GM19043 (cell line): ENCODE measurements around the gene ERCC2.

Experiments
- ATAC-seq: cut with Tn5 transposase; IDR thresholded peaks from one replicate; pipeline ENCODE4 v1.9.1; 2021; ENCODE audit warnings: low read depth; ENCODE audit not compliant: unreplicated experiment

ERCC2 gene

DNA sequence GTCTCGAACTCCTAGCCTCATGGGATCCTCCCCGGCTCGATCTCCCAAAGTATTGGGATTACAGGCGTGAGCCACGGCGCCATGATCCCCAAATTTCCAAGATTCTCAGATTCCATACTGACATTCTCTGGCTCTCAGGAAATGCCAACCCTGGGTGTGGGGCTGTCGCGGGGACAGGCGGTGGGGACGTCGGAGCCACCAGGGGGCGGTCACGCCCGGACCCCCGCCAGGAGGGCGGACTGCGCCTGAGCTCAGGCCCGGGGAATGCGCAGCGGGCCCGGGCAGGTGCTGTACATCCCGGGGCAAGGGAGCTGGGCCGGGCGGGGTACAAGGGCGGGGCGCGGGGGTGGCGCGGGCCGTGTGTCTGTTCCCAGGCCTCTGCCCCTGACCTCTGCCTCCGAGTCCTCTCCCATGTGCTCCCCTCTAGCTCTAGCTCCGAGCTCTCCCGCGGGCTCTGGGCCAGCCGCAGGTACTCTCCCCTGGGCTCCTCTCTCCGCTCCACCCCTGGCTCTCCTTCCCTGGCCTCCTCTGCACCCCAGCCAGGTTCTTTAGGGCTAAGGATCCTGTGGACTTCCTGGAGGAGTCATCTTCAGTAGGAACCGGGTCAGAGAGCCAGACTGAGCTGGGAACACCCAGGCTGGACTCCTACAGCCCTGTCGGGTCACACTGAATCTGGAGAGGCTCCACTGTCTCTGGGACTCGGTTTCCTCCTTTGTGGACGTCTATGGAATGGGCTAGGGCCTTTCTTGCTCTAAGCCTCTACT is 32.1 kb upstream of the ERCC2 start:
- ATAC-seq, result no peak

DNA sequence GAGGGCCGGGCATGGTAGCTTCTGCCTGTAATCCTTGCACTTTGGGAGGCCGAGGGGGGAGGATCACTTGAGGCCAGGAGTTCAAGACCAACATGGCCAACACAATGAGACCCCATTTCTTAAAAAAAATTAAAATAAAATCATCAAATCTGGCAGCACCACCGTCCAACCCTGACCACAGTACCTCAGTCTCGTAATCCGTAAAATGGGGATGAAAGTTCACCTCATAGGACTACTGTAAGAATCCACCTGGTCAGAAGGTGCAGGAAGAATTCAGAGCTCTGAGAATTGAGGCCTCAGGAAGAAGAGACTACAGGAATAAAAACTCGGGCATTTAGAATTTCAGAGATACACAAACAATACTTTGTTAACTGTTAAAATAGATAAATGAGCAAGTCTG is 31.4 kb upstream of the ERCC2 start:
- no peak for ATAC-seq

DNA sequence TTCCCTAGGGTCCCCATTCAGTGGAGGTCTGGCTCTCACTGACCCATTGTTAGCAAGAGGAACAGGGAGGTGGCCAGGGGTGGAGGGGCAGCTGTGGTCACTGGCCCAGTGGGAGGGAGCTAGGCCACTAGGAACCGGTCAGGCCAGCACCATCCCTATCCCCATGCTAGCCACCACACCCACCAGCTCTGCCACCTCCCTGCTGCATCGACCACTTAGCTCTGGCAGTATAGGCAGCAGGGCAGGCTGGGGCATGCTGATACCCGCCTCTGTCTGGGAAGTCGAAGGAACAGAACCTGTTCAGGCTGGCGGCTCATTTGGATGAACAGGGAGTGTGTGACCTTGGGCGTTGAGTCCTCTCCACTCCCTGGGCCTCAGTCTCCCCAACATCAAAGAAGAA is 29.8 kb upstream of the ERCC2 start:
- no peak for ATAC-seq

DNA sequence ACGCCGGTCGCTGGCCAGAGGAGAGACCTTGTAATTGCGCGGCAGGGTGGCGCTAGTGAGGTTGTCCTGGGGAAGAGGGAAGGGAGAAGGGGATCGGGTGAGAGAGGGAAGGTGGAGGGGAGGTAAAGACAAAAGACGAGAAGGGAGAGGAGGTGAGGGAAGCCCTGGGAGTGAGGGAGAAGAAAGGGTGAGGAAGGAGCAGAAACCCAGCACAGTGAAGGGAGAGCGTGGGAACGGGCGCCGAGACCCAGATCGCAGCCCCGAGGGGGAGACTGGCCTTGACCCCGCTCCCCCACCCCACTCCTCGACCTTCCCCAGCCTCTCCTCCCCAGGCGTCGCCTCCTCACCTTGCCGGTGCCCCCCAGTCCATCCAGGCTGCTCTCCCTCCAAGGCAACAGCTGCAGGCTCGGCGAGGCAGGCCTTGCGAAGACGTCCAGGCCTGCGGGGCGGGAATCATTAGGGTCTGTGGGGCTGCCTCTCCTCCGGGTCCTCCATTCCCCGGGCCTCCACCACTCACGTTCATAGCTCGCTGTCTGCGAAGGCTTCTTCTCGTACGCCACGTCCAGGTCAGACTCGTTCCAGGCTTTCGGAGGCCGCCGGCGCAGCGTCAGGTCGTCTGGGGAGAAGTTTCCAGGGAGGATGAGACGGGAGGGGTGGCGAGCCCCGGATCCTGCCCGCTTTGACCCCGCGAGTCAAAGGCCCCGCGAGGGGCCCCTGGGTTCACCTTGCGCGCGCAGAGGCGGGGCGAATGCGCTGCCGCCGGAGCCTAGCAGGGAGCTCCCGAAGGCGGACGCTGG is 25.6 kb upstream of the ERCC2 start:
- no peak for ATAC-seq

DNA sequence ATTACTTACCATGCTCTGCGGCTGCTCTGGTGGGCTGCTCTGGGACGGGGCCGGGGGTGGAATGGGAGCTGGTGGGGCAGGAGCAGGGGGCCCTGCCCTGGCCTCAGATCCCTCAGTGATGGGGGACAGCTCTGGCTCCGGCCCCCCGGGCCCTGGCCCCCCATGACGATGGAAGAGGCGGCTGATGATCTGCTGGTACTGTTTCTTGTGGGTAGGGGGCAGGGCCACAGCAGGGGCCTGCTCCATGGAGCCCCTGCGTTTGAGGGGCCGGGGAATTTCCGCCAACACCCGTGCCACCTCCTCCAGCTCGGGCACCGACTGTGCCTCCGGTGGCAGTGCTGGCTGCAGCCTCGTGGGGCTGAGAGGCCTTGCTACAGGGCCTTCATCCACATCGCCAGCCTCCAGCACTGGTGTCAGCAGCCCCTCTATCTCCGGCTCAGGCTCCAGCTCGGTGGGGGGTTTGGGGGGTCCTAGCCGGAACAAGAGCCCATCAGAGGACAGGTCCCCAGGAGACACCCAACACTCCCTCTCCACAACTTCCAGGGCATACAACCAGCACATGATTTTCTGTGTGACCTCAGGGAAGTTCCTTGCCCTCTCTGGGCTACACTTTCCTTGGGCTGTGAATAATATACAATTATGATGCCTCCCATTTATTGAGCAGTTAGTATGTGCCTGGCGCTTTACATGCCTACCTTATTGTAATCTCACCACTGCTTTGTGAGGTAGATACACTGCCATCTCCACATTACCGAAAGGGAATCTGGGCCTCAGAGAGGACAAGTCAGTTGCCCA is 21.7 kb upstream of the ERCC2 start:
- no peak for ATAC-seq

DNA sequence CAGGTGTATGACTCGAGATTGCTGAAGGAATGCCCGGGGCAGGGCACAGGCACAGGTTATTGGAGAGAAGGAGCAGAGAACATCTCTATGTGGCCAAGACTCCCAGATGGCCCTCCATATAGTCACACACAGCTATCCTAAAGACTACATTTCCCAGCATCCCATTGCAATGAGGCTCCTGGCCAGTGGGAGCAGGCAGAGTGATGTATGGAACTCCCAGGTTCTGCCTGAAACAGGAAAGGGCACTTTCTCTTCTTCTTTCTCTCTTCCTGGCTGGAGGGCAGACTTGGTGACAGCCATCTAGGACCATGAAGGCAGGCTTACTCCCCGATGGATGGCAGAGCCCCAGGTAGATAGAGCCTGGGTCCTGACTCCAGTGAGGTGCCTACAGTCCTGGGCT is 21.0 kb upstream of the ERCC2 start:
- no peak for ATAC-seq

DNA sequence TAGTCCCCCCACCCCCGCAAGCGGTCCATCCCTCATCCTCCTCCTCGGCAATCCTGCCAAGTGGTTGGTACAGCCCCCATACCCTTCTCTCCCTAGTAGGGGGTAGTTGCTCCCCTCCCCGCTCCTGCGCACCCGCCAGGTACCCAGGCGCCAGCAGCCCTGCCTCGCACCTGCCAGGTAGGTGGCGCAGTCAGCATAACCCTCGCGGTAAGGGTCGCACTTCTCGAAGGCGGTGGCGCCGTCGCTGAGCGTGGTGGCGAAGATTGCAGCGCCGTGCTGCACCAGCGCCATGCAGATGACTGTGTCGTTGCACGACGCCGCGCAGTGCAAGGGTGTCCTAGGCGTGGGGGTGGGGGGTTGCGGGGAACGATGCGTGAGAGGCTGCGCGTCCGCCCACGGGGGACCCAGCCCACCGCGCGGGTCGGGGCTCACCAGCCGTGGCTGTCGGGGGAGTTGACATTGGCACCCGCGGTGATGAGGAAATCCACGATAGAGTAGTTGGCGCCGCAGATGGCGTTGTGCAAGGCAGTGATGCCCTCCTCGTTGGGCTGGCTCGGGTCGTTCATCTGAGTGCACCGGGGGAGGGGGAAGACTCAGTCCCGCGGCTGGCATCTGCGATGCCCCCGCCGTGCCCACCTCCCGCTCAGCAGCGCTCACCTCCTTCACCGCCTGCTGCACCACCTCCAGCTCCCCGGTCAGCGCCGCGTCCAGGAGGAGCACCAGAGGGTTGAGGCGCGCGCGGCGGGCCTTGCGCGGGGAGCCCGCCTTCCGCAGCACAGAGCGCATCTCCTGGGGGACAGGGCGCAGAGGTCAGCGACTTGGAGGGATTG is 15.2 kb upstream of the ERCC2 start:
- ATAC-seq, result no peak

DNA sequence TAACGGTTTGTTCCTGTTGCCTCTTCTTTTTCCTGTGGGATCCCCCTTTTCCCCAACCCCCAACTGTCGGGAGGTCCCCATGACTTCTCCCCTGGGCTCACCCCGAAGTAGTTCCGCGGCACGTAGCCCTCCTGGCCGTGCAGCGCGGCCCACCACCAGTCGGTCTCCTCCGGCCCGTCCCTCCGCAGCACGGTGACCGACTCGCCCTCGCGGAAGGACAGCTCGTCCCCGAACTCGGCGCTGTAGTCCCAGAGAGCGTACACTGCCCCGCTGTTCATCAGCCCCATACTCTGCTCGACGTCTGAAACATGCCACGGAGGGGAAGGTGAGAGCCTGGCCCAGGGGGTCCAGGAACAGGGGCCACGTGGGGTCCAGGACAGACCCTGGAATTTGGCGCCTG is 12.1 kb upstream of the ERCC2 start:
- ATAC-seq, result no peak

DNA sequence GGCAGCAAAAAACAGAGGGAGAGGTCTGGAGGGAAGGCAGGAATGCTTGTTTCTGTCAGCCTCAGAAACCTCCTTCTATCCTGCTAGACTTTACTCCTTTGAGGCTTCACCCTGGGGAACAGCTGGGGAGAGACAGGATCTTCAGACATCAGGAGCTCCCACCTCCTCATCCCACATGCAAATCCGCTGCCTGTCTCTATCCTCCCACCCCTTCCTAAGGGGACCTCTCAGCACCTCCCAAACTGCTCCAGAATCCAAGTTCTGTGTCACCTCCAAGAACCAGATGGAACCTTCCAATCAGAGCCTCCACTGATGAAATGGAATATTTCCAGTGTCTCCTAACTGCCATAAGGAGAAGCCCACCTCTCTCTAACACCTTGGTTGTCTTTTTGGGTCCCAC is 9.7 kb upstream of the ERCC2 start:
- no peak for ATAC-seq

DNA sequence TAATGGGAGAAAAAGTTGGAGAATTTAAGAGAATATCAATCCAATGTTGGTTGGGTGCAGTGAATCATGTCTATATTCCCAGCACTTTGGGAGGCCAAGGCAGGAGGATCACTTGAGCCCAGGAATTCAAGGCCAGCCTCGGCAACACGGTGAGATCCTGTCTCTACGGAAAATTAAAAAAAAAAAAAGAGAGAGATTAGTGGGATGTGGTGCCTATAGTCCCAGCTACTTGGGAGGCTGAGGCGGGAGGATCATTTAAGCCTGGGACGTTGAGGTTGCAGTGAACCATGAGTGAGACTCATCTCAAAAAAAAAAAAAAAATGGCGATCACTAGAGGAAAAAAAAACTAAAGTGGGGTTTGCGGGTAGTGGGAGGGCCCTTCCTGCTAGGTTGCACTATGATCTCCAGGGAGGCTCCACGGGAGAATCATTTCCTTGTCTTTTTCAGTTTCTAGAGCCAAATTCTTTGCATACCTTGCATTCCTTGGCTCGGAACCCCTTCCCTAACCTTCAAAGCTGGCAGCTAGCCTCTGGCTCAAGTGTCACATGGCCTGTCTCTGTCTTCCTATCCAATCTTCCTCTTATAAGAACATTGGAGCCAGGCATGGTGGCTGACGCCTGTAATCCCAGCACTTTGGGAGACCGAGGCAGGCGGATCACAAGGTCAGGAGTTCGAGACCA is 5.8 kb upstream of the ERCC2 start:
- no peak for ATAC-seq

DNA sequence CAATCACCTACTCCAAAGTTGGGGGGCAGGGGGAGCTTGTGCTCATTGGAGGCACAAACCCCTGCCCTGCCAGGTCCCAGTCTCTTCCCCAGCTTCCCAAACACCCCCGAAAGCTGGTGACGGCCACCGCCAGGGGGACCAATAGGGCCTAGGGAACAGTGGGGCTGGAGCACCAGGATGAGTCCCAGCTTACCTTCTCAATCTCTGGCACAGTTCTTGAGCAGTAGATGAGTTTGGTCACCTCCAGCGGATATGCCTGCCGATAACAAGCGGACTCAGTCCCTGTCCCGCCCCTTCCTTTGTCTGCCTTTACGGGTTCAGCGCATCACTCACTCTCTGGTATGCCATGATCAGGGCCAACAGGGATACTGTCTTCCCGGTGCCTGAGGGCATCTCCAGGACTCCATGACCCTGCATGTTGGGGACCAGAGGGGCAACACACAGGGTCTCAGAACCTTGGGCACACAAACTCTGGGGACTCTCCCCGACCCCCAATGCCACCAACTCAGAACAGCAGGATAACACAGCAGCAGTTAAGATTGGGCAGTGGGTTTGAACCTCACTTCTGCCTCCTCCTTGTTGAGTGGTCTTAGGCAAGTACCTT is 1.5 kb downstream of the ERCC2 start:
- ATAC-seq, result no peak

DNA sequence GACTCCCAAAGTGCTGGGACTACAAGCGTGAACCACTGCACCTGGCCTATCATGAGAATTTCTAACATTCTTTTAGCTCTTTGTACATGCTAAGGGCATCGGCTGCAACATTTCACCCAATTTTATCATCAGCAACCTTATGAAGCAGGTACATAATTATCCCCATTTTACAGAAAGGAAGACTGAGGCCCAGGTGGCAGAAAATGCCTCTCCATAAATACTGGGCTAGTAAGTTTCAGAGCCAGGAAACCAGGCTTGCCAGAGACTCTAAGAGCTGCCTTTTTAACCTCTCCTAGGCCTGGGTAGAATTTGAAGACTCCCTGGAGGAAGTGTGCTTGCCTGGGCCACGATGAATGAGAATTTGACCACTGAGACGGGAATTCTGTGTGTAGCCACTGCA is 2.2 kb downstream of the ERCC2 start:
- ATAC-seq, result no peak

DNA sequence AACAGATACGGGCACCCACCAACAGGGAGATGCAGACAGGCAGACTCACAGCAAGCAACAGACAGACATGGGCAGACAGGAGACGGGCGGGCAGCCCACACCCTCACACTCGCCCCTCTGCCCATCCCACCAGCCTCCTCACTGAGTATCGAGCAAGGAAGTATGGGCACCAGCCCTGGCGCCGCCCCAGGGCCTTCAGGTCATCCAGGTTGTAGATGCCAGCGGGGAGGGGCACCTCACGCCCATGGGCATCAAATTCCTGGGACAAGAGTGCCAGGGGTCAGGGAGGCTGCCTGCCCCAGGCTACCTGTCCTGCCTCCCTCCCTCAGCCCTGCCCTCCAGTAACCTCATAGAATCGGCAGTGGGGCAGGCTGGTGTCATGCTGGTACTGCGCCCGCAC is 5.7 kb downstream of the ERCC2 start:
- ATAC-seq, result no peak

DNA sequence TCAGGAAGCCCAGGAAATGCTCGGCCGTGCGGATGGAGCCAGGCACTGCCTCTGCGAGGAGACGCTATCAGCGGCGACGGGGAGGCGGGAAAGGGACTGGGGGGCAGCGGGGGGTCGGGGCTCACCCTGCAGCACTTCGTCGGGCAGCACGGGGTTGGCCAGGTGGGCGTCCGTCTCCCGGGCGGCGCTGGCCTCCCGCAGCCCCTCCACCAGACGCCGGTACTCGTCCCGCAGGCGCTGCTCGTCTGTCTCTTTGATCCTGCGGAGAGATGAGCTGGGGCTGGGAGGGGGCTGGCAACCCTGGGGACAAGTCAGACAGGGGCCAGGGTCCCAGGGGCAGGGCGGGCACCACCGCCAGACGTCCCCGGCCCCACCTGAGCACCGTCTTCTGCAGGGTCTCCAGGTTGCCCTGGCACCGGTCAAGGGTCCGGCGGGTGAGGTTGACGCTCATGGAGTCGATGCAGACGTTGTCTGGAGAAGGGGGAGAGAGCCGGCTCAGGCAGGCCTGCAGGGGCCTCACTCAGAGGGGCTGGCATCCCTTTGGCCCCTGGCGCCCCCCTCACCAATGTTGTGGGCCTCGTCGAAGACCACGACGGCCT is 6.4 kb downstream of the ERCC2 start:
- ATAC-seq, result no peak

DNA sequence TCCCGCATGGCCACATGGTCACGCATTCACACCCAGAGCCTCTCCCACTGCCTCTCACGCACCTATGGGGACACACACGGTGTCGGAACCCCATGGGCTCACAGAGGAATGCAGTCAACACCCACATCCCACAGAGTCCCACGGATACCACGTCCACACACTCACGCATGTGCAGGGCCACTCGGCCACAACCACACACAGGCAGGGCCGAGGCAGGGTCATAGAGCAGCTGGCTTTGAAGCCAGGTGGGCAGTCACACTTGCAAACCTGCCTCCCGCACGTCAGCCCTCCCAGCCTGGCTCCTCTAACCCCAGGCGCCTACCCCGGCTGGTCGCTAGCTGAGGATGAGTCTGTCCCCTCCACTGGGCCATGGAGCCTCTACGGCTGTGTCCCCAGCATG is 8.1 kb downstream of the ERCC2 start:
- no peak for ATAC-seq

DNA sequence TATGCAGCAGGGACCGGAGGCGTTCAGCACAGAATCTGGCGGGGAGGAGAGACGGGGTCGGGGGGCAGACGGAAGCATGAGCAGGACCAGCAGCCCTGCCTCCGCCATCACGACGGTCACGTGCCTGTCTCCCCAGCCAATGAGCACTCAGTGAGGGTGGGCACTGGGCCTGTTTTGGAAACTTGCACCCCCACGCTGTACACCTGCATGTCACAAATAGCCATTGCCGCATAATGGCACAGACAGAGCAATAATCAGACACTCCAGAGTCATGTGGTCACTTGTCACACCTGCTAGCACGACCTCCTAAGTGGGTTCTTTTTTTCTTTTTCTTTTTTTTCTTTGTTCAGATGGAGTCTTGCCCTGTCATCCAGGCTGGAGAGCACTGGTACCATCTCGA is 8.8 kb downstream of the ERCC2 start:
- ATAC-seq, result no peak

DNA sequence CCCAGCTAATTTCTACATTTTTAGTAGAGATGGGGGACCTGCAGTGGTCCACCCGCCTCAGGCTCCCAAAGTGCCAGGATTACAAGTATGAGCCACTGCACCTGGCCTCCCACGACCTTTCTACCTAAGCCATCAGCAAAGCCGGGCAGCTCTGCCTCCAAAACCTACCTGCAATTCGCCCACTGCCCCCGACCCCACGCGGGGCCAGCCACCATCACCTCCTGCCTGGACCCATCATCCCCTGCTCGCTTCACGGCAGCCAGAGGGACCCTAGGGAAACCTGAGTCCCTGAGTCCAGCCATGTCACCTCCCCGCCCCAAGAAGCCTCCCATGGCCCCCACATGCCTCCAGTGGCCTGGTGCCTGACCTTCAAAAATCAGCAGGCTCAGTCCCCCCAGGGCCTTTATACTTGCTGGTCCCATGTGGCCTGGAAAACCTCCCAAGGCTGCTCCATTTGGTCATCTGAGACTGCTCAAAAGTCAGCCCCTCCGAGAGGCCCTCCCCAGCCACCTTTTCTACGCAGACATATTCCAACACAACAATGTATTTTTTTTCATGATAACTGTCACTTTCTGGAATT is 12.1 kb downstream of the ERCC2 start:
- no peak for ATAC-seq

DNA sequence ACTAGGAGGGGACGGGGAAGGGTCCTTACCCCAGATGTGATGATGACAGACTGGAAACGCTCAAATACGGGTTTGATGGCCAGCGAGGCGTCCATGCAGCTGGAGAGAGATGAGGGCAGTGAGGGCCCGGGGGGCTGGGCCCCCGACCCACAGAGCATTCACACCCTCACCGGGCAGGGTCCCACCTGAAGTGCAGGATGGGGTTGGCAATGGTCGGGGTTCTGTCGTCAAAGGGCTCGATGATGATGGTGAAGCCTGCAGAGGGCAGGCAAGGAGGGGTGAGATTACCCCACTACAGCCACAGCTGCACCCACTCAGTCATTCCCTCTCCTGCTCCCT is 13.0 kb downstream of the ERCC2 start:
- no peak for ATAC-seq
